ENCODE measurements around the gene EPHA4. TPM values are rescaled to one million over a fixed set of nuclear protein-coding genes. Genes with fewer than 3 reads are reported as not detected.

Gene EPHA4
- total RNA-seq, 5 donors from 2014 or later (not counting 1 experiment from before 2014, with no cell fraction given): 47.2 to 93.9 (median 58.0) TPM

DNA sequence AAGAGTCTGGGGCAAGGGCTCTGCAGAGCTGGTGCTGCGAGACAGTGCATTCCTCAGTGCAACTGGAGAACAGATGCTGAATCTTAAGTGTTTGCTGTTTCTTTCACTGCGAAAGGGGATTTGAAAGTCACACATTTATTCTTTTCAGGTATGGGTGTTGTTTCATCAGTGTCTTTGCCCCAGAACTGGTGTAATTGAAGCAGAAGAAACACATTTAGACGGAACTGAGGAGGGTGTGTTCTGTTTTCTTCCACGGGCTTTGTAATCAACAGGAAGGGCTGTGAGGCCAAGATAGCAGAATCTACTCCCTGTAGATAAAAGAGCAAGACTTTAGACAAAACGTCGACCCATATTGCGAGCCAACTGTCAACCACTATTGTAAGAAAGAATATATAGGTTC is 151.9 kb downstream of the EPHA4 start:
- Mint-ChIP-seq H3K4me1 (peaks cover 19 to 33% (median 21%) of the 10 kb centered on the region in 3 donors), H3K27ac (peak overlapping the region; percentile 87 to 93), H3K4me3 (peak overlapping the region; percentile 15 to 62 (median 58)), H3K27me3 (no peaks in the 10 kb centered on the region), H3K9me3 (no peaks in the 10 kb centered on the region), H3K36me3 (peaks cover 37% of the 10 kb centered on the region)
- no peaks in the 10 kb centered on the region for H3K9me3 ChIP-seq
- peak; percentile 63 to 88 (median 78) for ATAC-seq (replicated peaks in 1 of 4)
- whole genome bisulfite sequencing (ENCODE audit: insufficient coverage): 22% methylated on average over 1 of the region's 7 CpGs
- H3K27me3 ChIP-seq (replicated peaks in 1 of 2; ENCODE audit: control insufficient read depth in 2 of 2, extremely low read depth in 1 of 2, insufficient read depth in 2 of 2, low read length in 1 of 2): no peaks in the 10 kb centered on the region
- H3K27ac ChIP-seq (ENCODE audit: low read length): peak overlapping the region; percentile 45
- no peak overlapping the region for H3K4me3 ChIP-seq (ENCODE audit: control insufficient read depth in 1 of 2, extremely low read depth in 1 of 2, low read length in 1 of 2)
- ChIA-PET CTCF (no interaction called here), POLR2A (no interaction called here)
- DNase-seq: peak in 13 of 35 experiments; percentile 0 to 31 (median 5)
- H3K36me3 ChIP-seq (ENCODE audit: control insufficient read depth in 2 of 2, extremely low read depth in 1 of 2, insufficient read depth in 1 of 2, low read length in 1 of 2): no peaks in the 10 kb centered on the region
- peaks cover 12 to 13% of the 10 kb centered on the region in 2 experiments for H3K4me1 ChIP-seq (ENCODE audit: control insufficient read depth in 1 of 2, extremely low read depth in 1 of 2, insufficient read depth in 2 of 2, low read length in 2 of 2)

DNA sequence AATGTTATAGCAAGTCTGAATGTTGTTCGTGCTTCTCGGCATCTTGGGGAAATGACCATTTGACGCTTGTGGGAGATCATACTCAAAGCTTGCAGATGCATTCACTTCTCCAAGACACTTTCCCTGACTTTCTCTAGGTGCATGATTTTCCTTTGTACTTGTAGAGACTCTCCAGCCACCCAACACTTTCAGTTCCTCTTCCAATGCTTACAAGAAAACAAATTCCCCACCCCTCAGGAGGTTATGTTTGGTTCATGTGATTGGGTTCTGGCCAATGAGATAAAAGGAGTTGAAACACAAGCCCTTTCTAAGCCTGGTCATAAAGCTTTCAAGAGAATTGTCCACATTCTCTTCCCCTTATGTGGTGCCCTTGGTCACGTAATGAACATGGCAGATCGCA is 156.3 kb downstream of the EPHA4 start:
- peaks cover 10 to 12% of the 10 kb centered on the region in 2 experiments for H3K4me1 ChIP-seq (ENCODE audit: control insufficient read depth in 1 of 2, extremely low read depth in 1 of 2, insufficient read depth in 2 of 2, low read length in 2 of 2)
- H3K9me3 ChIP-seq: no peaks in the 10 kb centered on the region
- no peak for DNase-seq
- Mint-ChIP-seq H3K4me3 (no peak overlapping the region), H3K27me3 (peaks cover 0 to 2% of the 10 kb centered on the region in 2 donors), H3K27ac (no peak overlapping the region), H3K36me3 (peaks cover 14% of the 10 kb centered on the region), H3K4me1 (peaks cover 16 to 18% (median 17%) of the 10 kb centered on the region in 3 donors), H3K9me3 (peaks cover 0 to 3% (median 0%) of the 10 kb centered on the region in 3 donors)
- no peak for ATAC-seq (replicated peaks in 1 of 4)
- no peak overlapping the region for H3K4me3 ChIP-seq (ENCODE audit: control insufficient read depth in 1 of 2, extremely low read depth in 1 of 2, low read length in 1 of 2)
- no peaks in the 10 kb centered on the region for H3K36me3 ChIP-seq (ENCODE audit: control insufficient read depth in 2 of 2, extremely low read depth in 1 of 2, insufficient read depth in 1 of 2, low read length in 1 of 2)
- POLR2A ChIA-PET: interaction anchor here in 1 of 2 donors (1.0 kb wide), 1 partner anchor 23 kb away, joined by 4 read pairs; no protein-coding TSS in a partner anchor
- no peak overlapping the region for H3K27ac ChIP-seq (ENCODE audit: low read length)
- CTCF ChIA-PET: interaction anchor here in 1 of 2 donors (0.8 kb wide), 1 partner anchor 21 kb away, joined by 3 read pairs; no protein-coding TSS in a partner anchor
- WGBS (ENCODE audit: insufficient coverage): 100% methylated on average over 2 of the region's 5 CpGs
- no peaks in the 10 kb centered on the region for H3K27me3 ChIP-seq (replicated peaks in 1 of 2; ENCODE audit: control insufficient read depth in 2 of 2, extremely low read depth in 1 of 2, insufficient read depth in 2 of 2, low read length in 1 of 2)

DNA sequence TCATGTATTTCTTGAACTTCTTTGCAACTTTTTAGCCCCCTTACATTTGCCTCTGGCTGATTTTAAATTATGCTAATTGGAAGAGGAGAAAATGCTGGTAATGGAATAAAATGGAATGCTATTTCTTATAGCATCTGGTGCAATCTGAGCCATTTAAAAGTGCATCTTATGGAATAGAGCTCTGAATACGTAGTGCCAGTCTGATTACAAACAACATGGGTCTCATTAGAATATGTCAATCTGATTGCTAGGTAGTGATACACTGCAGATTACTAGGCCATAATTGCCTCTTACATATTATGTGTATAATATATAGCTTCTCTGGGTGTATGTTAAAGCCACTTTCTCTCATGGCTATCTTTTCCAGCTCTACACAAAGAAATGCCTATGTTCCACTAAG is 159.1 kb downstream of the EPHA4 start:
- Histone ChIP-seq H3K36me3 (ENCODE audit: control insufficient read depth in 2 of 2, extremely low read depth in 1 of 2, insufficient read depth in 1 of 2, low read length in 1 of 2) (no peaks in the 10 kb centered on the region), H3K27me3 (replicated peaks in 1 of 2; ENCODE audit: control insufficient read depth in 2 of 2, extremely low read depth in 1 of 2, insufficient read depth in 2 of 2, low read length in 1 of 2) (no peaks in the 10 kb centered on the region), H3K4me1 (ENCODE audit: control insufficient read depth in 1 of 2, extremely low read depth in 1 of 2, insufficient read depth in 2 of 2, low read length in 2 of 2) (no peaks in the 10 kb centered on the region), H3K27ac (ENCODE audit: low read length) (no peak overlapping the region), H3K4me3 (ENCODE audit: control insufficient read depth in 1 of 2, extremely low read depth in 1 of 2, low read length in 1 of 2) (no peak overlapping the region), H3K9me3 (no peaks in the 10 kb centered on the region)
- Mint-ChIP-seq H3K4me1 (no peaks in the 10 kb centered on the region), H3K4me3 (no peak overlapping the region), H3K36me3 (no peaks in the 10 kb centered on the region), H3K27ac (no peak overlapping the region), H3K9me3 (peaks cover 0 to 3% (median 0%) of the 10 kb centered on the region in 3 donors), H3K27me3 (peaks cover 8 to 11% of the 10 kb centered on the region in 2 donors)
- ATAC-seq (replicated peaks in 1 of 4) (no peak), DNase-seq (no peak)
- ChIA-PET CTCF (no interaction called here), POLR2A (no interaction called here)
- WGBS (ENCODE audit: insufficient coverage): no CpG with 5 or more reads among the region's 1 CpG

GRCh38 chr2:221410487-221410886 is 161.6 kb downstream of the EPHA4 start:
- H3K4me1 Mint-ChIP-seq: no peaks in the 10 kb centered on the region
- peaks cover 0 to 10% (median 7%) of the 10 kb centered on the region in 3 donors for H3K9me3 Mint-ChIP-seq

GRCh38 chr2:221407765-221408164 is 164.3 kb downstream of the EPHA4 start:
- Mint-ChIP-seq H3K27ac (no peak overlapping the region), H3K4me3 (no peak overlapping the region), H3K36me3 (no peaks in the 10 kb centered on the region), H3K27me3 (peaks cover 8 to 17% of the 10 kb centered on the region in 2 donors), H3K9me3 (peaks cover 0 to 13% (median 7%) of the 10 kb centered on the region in 3 donors), H3K4me1 (no peaks in the 10 kb centered on the region)
- no peak for ATAC-seq (replicated peaks in 1 of 4)
- no peaks in the 10 kb centered on the region for H3K4me1 ChIP-seq (ENCODE audit: control insufficient read depth in 1 of 2, extremely low read depth in 1 of 2, insufficient read depth in 2 of 2, low read length in 2 of 2)
- H3K27me3 ChIP-seq (replicated peaks in 1 of 2; ENCODE audit: control insufficient read depth in 2 of 2, extremely low read depth in 1 of 2, insufficient read depth in 2 of 2, low read length in 1 of 2): no peaks in the 10 kb centered on the region
- no peak for DNase-seq
- H3K27ac ChIP-seq (ENCODE audit: low read length): no peak overlapping the region
- no peaks in the 10 kb centered on the region for H3K36me3 ChIP-seq (ENCODE audit: control insufficient read depth in 2 of 2, extremely low read depth in 1 of 2, insufficient read depth in 1 of 2, low read length in 1 of 2)
- no peak overlapping the region for H3K4me3 ChIP-seq (ENCODE audit: control insufficient read depth in 1 of 2, extremely low read depth in 1 of 2, low read length in 1 of 2)
- CTCF ChIA-PET: no interaction called here
- no CpG with 5 or more reads among the region's 5 CpGs for WGBS (ENCODE audit: insufficient coverage)
- no peaks in the 10 kb centered on the region for H3K9me3 ChIP-seq
- POLR2A ChIA-PET: no interaction called here

More at GRCh38 chr2:221410487-221410886, 161.6 kb downstream of the EPHA4 start:
- Histone ChIP-seq H3K4me3 (ENCODE audit: control insufficient read depth in 1 of 2, extremely low read depth in 1 of 2, low read length in 1 of 2) (no peak overlapping the region), H3K9me3 (no peaks in the 10 kb centered on the region), H3K4me1 (ENCODE audit: control insufficient read depth in 1 of 2, extremely low read depth in 1 of 2, insufficient read depth in 2 of 2, low read length in 2 of 2) (no peaks in the 10 kb centered on the region), H3K36me3 (ENCODE audit: control insufficient read depth in 2 of 2, extremely low read depth in 1 of 2, insufficient read depth in 1 of 2, low read length in 1 of 2) (no peaks in the 10 kb centered on the region), H3K27me3 (replicated peaks in 1 of 2; ENCODE audit: control insufficient read depth in 2 of 2, extremely low read depth in 1 of 2, insufficient read depth in 2 of 2, low read length in 1 of 2) (no peaks in the 10 kb centered on the region), H3K27ac (ENCODE audit: low read length) (no peak overlapping the region)
- ChIA-PET POLR2A (interaction anchor here in 1 of 2 donors (0.7 kb wide), 1 partner anchor 169 kb away, joined by 4 read pairs; no protein-coding TSS in a partner anchor), CTCF (no interaction called here)
- no peaks in the 10 kb centered on the region for H3K36me3 Mint-ChIP-seq
- peaks cover 8 to 14% of the 10 kb centered on the region in 2 donors for H3K27me3 Mint-ChIP-seq
- no peak overlapping the region for H3K27ac Mint-ChIP-seq
- H3K4me3 Mint-ChIP-seq: no peak overlapping the region
- DNase-seq (no peak), ATAC-seq (replicated peaks in 1 of 4) (no peak)
- 74% methylated on average over 4 of the region's 4 CpGs for WGBS (ENCODE audit: insufficient coverage)

GRCh38 chr2:221405521-221405920 is 166.6 kb downstream of the EPHA4 start:
- Histone ChIP-seq H3K4me3 (ENCODE audit: control insufficient read depth in 1 of 2, extremely low read depth in 1 of 2, low read length in 1 of 2) (no peak overlapping the region), H3K36me3 (ENCODE audit: control insufficient read depth in 2 of 2, extremely low read depth in 1 of 2, insufficient read depth in 1 of 2, low read length in 1 of 2) (no peaks in the 10 kb centered on the region), H3K4me1 (ENCODE audit: control insufficient read depth in 1 of 2, extremely low read depth in 1 of 2, insufficient read depth in 2 of 2, low read length in 2 of 2) (no peaks in the 10 kb centered on the region), H3K9me3 (no peaks in the 10 kb centered on the region), H3K27ac (ENCODE audit: low read length) (no peak overlapping the region), H3K27me3 (replicated peaks in 1 of 2; ENCODE audit: control insufficient read depth in 2 of 2, extremely low read depth in 1 of 2, insufficient read depth in 2 of 2, low read length in 1 of 2) (no peaks in the 10 kb centered on the region)
- H3K36me3 Mint-ChIP-seq: no peaks in the 10 kb centered on the region
- H3K4me3 Mint-ChIP-seq: no peak overlapping the region
- POLR2A ChIA-PET: no interaction called here
- H3K4me1 Mint-ChIP-seq: no peaks in the 10 kb centered on the region
- H3K27ac Mint-ChIP-seq: no peak overlapping the region
- CTCF ChIA-PET: no interaction called here
- peaks cover 8 to 15% of the 10 kb centered on the region in 2 donors for H3K27me3 Mint-ChIP-seq
- peaks cover 0 to 13% (median 5%) of the 10 kb centered on the region in 3 donors for H3K9me3 Mint-ChIP-seq
- ATAC-seq (replicated peaks in 1 of 4) (no peak), DNase-seq (no peak)
